ENCODE measurements around the gene LRRC17.
"Not testable (repeated sequence)": the region's sequence is repeated elsewhere in the genome, so short reads cannot be mapped to it uniquely, and the experiment has no call there.

Gene LRRC17

GRCh38 chr7:102942181-102942866, 29.5 kb downstream of the LRRC17 start:
- DNase-seq (ENCODE audit: low read depth in 1 of 2, low spot score in 1 of 2): no peak

- no peak for DNase-seq (ENCODE audit: low read depth in 1 of 2, low spot score in 1 of 2)
Observed at GRCh38 chr7:102942868-102943267, 30.1 kb downstream of the LRRC17 start.

DNA sequence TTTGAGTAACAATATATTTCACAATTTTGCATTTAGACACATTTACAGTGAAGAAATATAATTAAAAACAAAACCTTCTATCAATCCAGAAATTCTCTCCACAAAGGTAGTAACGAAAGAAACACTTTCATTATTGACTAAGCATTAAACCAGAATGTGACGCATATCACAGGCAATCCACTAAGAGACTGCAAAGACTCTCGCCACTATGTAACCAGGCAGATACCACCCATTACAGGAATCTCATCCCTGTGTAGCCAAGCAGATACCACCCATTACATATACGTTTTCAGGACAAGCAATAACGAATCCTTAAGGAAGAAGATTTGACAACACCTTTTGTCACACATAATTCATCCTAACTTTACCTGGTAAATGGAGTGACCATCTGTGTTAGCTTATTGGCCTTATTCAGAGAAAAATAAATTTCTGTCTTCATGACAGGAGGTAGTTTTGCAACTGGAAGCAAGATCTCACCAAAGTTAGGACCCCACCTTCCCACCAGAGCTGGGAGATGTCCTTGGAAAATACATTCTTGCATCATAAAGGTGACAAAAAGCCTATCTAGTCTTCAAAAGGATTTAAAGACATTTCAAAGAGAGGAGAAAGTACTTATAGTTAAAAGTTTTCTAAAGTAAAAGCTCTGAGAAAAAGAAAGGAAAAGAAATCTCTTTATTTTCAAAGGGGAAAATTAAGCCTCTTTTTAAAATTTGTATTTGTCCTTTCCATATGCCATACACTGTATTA, 30.8 kb downstream of the LRRC17 start:
- no peak for DNase-seq (ENCODE audit: low read depth in 1 of 2, low spot score in 1 of 2)

DNA sequence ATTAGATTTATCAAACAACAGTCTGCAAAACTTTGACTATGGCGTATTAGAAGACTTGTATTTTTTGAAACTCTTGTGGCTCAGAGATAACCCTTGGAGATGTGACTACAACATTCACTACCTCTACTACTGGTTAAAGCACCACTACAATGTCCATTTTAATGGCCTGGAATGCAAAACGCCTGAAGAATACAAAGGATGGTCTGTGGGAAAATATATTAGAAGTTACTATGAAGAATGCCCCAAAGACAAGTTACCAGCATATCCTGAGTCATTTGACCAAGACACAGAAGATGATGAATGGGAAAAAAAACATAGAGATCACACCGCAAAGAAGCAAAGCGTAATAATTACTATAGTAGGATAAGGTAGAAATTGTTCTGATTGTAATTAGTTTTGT, 31.4 kb downstream of the LRRC17 start:
- no peak for DNase-seq (ENCODE audit: low read depth in 1 of 2, low spot score in 1 of 2)

- no peak for DNase-seq (ENCODE audit: low read depth in 1 of 2, low spot score in 1 of 2)
Observed at GRCh38 chr7:102951839-102952238, 39.0 kb downstream of the LRRC17 start.

DNA sequence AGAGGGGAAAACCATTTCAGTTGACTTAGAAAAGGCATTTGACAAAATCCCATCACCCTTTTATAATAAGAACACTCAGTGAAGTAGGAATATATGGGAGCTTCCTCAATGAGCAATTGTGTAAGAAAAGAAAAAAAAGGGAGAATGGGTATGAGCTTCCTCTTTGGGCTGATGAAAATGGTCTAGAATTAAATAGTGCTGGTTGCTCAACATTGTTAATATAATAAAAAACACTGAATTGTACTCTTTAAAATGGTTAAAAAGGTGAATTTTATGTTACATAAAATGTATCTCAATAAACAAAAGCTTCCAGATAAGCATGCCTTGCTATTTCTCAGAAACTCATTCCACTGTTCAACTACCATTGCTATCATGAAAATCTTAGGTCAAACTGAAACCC, 40.6 kb downstream of the LRRC17 start:
- no peak for DNase-seq (ENCODE audit: low read depth in 1 of 2, low spot score in 1 of 2)

GRCh38 chr7:102954359-102954758, 41.6 kb downstream of the LRRC17 start:
- not testable (repeated sequence) for DNase-seq (ENCODE audit: low read depth in 1 of 2, low spot score in 1 of 2)

- DNase-seq (ENCODE audit: low read depth in 1 of 2, low spot score in 1 of 2): not testable (repeated sequence)
Observed at GRCh38 chr7:102958004-102958403, 45.2 kb downstream of the LRRC17 start.

- DNase-seq (ENCODE audit: low read depth in 1 of 2, low spot score in 1 of 2): not testable (repeated sequence)
Observed at GRCh38 chr7:102961993-102962392, 49.2 kb downstream of the LRRC17 start.

- no peak for DNase-seq (ENCODE audit: low read depth in 1 of 2, low spot score in 1 of 2)
Observed at GRCh38 chr7:102966465-102966864, 53.7 kb downstream of the LRRC17 start.

DNA sequence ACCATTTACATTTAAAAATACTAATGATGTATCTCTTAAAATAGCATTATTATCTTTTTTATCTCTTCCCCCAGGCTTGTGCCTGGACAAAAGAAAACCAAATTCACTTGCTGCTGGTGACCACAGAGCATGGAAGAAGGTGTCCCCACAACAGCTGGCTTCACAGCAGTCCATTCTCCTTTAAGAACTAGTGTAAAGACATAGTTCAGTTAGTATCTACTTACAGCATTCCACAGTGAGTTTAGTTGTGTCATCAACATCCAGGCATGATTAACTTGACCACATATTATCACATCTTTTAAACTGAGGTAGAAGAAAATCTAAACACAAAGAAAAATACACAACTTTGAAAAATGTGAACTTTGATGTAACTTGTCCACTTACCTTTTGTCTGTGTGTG, 55.0 kb downstream of the LRRC17 start:
- no peak for DNase-seq (ENCODE audit: low read depth in 1 of 2, low spot score in 1 of 2)

GRCh38 chr7:102973096-102973802, 60.4 kb downstream of the LRRC17 start:
- DNase-seq (ENCODE audit: low read depth in 1 of 2, low spot score in 1 of 2): no peak

- DNase-seq (ENCODE audit: low read depth in 1 of 2, low spot score in 1 of 2): no peak
Observed at GRCh38 chr7:102974366-102975236, 61.8 kb downstream of the LRRC17 start.

DNA sequence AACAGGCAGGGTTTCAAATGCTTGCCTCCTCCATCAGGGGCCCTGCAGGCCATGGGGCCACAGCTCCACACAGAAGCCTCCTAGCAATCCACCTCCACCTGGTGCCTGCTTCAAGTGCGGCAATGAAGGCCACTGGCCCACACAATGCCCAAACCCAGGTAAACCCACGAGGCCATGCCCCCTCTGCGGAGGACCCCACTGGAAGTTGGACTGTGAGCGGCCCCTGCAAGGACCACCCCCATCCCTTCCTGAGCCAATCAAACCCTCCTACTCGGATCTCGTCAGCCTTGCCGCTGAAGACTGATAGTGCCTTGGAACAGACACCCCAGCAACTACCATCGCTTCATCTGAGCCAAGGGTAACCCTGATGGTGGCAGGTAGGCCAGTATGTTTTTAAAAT, 63.1 kb downstream of the LRRC17 start:
- no peak for DNase-seq (ENCODE audit: low read depth in 1 of 2, low spot score in 1 of 2)

GRCh38 chr7:102976493-102976892, 63.7 kb downstream of the LRRC17 start:
- DNase-seq (ENCODE audit: low read depth in 1 of 2, low spot score in 1 of 2): no peak

DNA sequence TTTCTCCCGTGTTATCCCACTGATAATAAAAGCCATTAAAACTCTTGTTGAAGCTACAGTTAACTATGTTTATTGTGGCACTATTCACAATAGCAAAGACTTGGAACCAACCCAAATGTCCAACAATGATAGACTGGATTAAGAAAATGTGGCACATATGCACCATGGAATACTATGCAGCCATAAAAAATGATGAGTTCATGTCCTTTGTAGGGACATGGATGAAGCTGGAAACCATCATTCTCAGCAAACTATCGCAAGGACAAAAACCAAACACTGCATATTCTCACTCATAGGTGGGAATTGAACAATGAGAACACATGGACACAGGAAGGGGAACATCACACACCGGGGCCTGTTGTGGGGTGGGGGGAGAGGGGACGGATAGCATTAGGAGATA, 64.8 kb downstream of the LRRC17 start:
- not testable (repeated sequence) for DNase-seq (ENCODE audit: low read depth in 1 of 2, low spot score in 1 of 2)

DNA sequence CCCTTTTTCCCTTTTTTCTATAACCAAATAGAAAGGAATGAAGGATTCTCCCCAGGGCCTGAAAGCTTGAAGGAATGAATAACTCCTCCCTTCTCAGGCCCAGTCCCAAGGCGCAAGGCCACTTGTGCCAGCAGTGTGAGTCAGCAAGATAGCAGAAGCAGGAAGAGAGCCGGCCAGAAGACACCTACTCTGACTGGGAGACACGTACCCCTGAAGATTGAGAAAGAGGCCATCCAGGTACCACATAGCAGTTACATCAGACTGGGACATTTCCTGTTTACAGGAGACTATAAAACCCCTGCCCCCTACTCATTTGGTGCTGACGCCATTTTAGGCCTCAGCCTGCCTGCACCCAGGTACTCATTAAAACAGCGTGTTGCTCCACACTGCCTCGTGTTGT, 65.5 kb downstream of the LRRC17 start:
- DNase-seq (ENCODE audit: low read depth in 1 of 2, low spot score in 1 of 2): no peak

DNA sequence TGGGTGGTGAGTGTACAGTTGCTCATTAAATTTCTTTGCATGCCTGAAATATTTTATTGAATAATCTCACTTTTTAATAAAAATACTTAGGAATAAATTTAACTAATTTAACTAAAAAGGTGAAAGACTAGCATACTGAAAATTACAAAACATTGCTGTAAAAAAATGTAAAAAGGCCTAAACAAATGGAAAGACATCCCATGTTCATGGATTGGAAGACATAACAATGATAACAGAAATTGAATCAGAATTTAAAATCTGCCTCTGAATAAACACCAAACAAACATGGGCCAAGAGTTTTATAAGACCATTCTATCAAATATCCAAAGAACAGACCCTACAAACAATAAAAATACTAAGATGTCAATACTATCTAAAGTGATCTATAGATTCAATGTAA, 66.9 kb downstream of the LRRC17 start:
- no peak for DNase-seq (ENCODE audit: low read depth in 1 of 2, low spot score in 1 of 2)

DNA sequence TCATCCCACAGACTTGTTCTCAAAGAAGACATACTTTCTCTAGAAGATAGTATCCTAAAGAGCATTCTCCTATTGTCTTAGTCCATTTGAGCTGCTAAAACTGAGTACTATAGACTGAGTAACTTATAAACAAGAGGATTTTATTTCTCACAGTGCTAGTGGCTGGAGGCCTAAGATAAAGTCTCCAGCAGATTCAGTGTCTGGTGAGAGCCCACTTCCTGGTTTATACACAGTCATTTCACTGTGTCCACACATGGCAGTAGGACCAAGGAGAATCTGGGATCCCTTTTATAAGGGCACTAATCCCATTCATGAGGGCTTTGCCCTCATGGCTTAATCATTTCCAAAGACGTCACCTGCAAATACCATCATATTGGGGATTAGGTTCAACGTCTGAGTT, 68.7 kb downstream of the LRRC17 start:
- DNase-seq (ENCODE audit: low read depth in 1 of 2, low spot score in 1 of 2): no peak

GRCh38 chr7:102982235-102982634, 69.4 kb downstream of the LRRC17 start:
- DNase-seq (ENCODE audit: low read depth in 1 of 2, low spot score in 1 of 2): no peak

DNA sequence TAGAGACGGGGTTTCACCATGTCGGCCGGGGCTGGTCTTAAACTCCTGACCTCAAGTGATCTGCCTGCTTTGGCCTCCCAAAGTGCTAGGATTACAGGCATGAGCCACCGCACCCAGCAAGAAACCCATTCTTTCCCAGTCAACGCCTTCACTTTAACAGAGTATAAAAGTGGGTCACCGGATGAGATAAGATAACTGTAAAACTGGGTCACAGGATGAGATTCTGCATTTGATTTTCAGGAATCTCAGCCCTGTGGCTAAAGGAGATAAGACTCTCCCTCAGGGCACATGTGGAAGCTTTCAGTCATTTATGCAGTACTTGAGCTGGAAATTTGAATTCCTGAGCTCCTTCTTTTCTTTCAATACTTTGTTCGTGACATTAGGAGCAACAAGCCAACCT, 70.8 kb downstream of the LRRC17 start:
- no peak for DNase-seq (ENCODE audit: low read depth in 1 of 2, low spot score in 1 of 2)

All from stimulated activated CD4-positive, alpha-beta T cell treated with anti-CD3 and anti-CD28 coated beads, Interleukin-15, amount 100 ng/mL, for 1 hour (primary cell).